HG03432 (cell line): ENCODE results near the gene UBE2QL1.
A peak's percentile ranks its signal among the peaks of the same experiment; 100 is the strongest.
"Not testable (repeated sequence)": the region's sequence is repeated elsewhere in the genome, so short reads cannot be mapped to it uniquely, and the experiment has no call there.

Experiments used
- ATAC-seq: cut with Tn5 transposase; IDR thresholded peaks from one replicate; pipeline ENCODE4 v1.9.1; 2021; ENCODE audit warnings: mild to moderate bottlenecking, moderate library complexity; ENCODE audit not compliant: unreplicated experiment

UBE2QL1 gene

DNA sequence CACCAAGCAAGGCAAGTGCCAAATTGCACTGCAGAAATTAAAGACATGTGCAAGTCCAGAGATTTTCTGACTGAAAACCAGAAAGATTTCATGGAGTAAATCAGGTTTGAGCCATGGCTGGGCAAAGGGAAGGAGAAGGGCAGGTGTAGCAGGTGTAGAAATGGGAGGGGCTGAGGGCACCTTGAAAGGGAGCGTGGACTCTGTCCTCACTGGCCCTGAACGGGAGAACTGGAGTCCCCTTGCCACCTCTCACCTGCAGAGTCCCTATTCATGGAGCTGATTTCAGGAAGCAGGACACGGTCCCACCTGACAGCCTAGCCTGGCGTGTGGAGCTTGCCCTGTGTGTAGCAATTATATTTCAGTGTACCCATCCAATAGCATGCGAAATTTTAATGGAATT lies 46.3 kb downstream of the UBE2QL1 start:
- ATAC-seq = no peak

DNA sequence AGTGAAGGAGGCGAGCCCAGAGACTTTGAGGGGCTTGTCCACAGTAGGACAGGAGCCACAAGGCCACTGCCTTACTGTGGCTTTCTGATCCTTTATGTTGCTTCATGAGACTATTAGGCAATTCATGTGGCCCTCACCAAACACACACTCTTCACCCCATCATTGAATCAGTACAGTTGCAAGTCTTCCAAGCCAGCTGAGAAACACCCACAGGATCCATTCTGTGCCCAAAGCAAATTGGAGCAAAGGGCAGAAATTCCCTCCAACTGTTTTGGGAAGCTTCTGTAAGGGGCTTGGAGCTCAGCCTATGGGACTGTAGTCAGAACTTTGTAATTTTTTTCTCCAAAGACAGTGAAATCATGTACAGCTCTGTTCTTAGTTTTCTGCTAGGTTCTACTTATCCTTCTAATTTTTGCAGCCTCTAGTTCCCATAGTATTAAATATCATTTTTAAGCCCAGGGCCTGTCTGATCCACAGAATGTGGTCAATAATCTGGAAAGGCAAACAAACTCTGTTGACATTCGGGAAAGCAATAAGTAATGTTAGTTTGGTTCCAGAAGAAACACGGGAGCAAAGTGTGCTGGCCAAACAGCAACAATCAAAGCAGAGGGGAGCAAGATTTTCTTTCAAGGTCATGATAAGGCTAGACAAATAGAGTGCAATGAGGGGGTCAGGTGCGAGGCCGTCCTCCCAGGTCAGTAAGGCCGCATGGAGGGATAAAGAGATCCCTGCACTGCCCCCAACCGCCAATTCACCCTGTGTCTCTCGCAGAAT lies 47.0 kb downstream of the UBE2QL1 start:
- no peak for ATAC-seq

DNA sequence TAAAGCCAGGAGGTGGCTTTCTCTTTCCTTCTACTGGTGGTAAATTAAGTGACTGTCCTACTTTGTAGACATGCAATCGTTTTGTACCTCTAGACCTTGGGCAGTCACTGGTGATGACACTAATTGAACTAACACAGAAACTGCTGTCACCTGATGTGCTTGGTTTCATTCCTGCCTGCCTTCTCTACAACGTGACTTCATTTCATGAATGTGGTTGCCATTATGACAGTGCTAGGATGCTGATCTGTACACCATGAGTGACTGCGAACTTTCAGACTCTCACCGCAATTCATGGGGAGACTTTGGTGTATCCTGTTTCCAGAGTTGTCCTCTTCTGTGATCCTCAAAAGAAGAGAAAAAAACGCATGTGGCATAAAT lies 47.5 kb downstream of the UBE2QL1 start:
- peak; percentile 93 for ATAC-seq

DNA sequence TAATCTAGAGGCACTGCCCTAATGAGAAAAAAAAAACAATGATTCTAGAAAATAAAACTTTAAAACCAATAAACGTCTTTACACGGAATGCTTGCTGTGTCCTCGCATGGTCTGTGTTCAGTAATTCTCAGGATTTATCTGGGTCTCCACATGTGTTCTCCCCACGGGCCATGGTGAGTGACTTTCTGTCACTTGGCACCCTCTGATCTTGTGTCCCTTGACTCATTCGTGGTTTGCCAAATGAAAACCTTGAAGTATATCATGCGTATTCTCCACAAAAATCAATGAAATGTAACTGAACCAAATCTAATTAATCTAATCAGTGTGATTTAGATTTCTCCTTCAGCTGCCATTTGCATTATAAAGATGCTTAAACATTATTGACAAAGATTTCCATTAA lies 48.0 kb downstream of the UBE2QL1 start:
- ATAC-seq = no peak

DNA sequence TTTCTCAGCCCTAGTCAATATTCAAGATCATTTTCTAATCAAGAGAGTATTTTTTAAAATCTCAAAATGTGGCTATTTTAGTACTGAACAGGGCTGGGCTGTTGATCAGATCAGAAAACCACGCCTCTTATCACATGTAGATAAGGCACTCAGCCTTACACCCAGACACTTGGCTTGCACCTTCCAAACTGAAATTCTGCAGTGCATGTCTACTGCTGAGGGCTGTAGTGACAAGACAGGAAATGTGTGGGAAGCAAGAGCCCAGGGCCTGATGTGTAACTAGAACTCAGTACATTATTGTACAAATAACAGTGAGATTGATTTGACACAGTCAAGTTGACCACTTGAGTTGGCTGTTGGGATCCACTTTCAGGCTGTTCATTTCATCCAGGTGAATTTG lies 48.6 kb downstream of the UBE2QL1 start:
- peak; percentile 19 for ATAC-seq

DNA sequence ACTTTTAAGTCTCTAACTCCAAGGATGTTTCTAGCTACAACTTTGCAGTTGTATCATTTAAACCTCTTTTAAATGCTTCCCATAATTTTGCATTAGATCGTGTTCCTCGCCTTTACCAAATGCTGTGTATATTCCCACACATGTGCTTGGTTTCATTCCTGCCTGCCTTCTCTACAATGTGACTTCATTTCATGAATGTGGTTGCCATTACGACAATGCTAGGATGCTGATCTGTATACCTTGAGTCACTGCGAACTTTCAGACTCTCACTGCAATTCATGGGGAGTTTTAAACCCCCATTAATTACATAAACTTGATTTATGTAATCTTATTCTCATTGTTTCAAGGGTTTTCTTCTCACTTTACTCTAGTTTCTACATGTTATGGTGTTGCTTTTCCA lies 50.3 kb downstream of the UBE2QL1 start:
- no peak for ATAC-seq

DNA sequence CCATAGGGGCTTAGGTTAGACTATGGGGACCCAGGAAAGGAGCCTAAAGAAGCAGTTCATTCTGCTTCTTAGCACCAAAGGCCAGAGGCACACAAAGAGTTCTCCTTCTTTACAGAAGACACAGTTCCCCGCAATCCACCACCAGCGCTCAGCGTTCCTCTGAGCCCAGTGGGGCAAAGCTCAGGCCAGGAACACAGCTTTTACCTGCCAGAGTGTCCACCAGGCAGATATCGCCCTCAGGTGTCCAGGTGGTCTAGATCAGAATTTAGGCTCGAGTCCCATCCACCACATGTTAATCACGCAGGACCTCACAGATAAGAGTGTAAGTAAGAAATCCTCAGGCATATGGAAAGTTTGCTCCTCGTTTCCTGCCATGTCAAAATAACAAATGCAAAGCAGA lies 53.0 kb downstream of the UBE2QL1 start:
- ATAC-seq = no peak

DNA sequence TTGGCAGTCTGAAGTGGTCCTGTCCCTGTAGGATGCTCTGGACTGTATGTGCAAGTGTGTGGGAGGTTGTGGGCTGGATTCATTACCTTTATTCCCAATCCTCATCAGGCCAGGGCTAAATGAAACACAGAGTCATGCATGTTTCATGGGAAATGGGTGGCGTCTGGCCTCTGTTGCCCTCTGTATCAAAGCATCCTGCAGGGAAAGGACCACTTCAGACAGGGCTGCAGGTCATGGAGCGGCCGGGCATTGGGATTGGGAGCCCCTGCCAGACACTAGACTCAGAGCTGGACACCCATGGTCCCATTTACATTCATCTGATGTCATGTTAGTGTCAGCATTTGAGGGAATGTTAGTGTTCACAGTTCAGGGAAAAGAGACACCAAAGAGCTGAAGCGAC lies 53.8 kb downstream of the UBE2QL1 start:
- no peak for ATAC-seq

DNA sequence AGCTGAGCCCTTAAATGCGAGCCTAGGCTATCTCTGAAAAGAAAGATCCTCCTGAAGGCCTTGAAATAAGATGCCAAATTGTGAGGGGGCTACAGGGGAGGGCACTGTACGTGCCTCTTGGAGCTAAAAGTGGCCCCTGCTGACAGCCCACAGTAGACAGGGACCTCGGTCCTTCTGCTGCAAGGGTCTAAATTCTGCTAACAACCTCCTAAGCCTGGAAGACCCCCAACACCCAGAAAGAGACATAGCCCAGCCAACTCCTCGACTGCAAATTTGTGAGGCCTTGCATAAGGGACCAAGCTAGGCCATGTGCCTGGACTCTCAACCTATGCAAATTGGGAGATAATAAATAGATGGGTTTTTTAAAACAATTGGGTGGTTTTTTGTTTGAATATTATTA lies 54.7 kb downstream of the UBE2QL1 start:
- ATAC-seq = no peak

DNA sequence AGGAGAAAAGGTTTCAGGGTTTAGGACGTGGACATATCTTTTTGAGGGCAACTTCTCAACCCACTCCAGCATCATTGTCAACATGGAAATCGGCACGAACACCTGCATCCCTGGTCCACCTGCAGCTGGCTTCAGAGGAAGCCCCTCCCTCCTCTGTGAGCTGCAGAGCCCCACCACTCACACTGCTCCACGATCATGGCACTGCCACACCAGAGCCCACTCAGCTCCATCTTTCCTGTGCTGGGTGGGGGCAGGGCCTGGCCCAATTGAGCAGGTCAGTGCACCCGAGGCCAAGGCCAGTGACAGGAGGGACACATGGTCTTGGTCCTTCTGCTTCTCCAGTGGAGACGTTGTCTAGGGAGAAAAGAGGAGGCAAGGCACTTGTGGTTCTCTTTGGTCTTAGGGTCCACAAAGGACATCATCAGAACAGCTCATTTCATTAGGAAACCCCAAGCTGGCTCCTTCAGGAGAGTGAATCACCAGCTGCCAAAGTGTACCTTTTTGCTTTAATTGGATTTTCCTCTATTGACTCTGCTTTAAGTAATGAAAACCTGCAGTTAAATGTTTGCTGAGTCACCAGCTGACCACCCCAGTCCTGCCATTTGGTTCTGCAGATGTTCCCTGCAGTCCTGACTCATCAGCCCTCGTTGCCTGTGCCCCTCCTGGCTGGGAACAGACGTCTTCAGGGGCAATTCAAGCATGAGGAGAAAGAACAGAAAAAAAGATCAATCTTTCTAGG lies 56.2 kb downstream of the UBE2QL1 start:
- no peak for ATAC-seq

DNA sequence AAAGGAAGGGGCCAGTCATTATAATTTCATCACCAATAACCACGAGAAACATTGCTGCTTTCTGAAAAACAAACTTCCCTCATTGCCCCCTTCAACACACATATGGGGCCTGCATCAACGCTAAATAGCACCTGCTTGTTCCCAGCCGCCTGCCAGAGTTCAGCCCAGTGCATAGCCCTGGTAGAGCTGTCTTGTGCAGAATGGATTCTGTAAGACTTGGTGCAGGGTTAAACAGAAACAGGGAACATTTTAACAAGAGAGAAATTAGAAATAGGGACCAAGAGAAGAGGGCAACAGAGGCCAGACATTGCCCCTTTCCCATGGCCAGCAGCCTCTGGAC lies 56.7 kb downstream of the UBE2QL1 start:
- ATAC-seq = no peak

DNA sequence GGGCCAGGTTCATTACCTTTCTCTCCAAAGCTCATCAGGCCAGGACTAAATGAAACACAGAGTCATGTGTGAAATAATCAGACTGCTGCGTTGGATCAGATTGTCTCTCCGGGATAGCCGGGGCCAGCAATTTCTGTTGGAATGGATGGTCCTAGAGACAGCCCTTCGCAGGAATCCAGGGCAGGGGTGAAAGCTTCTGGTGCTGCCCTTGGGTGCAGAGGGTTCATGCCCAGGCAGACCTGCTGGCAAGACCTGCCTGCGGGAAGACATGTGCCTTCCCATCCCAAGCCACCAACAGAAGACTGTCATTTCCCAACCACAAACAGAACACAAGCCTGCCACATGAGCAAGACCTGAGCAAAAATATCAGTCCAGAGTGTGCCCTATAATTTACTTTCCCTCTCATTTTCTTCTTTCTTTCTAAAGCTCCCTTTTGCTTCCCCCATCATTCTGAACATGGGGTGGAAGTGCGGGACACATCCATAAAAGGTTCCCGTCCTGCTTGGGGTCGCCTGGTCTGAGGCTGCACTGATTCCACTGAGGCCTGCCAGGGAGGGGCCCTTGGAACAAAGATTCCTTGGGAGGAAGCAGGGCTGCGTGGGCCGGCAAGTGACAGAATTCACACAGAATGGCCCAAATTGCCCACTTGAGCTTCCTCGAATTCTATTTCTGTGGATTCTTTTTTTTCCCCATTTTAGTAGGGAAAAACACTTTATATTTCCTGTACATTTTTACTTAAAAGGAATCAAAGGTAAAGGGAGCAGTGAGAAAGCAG lies 57.3 kb downstream of the UBE2QL1 start:
- no peak for ATAC-seq

DNA sequence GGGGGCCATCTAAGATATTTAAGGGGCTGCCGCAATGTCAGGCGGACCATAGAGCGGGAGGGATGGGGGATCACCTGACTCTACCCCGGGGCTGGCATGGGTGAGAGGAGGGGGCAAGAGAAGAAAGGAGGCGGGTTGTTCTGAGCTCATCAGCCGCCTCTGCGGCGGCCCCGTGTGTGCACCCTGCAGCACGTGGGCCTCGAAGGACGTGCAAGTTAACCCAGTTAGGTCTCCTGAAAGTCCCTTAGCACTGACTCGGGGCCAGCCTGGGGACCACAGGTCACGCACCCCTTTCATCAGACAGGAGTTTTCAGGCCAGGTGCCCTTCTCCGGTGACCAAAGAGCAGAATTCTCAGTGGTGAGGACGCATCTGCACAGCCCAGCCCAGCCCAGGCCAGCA lies 58.0 kb downstream of the UBE2QL1 start:
- no peak for ATAC-seq

DNA sequence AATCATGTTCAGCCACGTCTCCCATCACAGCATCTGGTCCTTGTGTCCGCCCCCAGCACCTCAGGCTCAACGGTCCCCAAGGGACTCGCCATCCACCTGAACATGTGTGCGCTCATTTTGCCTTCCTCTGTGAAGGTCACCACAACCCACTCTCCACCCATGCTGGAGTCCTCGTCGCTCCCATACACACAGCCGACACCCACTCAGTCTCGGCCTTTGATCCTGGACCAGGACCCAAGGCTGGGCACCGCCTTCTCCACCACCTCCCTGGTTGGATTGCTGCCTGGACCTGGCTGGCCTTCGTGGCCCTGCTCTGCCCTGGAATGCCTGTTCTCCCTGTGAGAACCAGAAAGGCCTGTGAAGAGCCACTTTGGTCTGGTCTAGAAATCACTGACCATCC lies 60.3 kb downstream of the UBE2QL1 start:
- no peak for ATAC-seq

DNA sequence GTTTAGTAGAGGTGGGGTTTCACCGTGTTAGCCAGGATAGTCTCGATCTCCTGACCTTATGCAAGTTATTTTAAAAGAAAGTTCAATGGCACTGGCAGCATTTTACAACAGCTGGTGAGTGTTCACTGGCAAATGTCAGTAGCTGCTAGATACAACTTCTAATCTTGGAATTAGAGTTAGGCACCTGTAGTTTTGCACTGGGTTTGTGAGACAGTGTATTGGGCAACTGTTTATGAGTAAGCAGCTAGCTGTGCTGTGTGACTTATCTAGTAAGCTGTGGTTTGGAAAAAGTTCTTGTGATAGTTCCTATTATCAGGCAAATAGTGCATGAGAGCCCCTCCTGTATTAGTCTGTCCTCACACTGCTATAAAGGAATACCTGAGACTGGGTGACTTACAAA lies 61.5 kb downstream of the UBE2QL1 start:
- ATAC-seq = no peak

DNA sequence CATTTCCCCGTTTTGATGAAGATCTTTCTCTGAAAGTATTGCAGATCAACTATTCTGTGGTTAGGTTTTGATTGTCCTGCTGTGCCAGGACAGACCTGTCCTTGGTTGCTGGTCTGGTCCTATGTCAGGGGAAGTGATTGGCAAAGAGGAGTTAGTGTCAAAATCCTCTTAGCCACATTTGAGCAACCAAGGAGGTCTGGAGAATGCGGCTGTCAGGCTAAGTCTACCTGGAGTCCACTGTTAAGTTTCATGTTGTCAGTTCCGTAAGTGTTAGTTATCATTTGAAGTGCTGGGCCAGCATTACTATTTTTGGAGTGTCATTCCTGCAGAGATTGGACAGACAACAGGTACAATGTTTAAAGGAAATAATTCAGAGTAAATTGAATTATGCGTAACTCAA lies 62.3 kb downstream of the UBE2QL1 start:
- no peak for ATAC-seq

DNA sequence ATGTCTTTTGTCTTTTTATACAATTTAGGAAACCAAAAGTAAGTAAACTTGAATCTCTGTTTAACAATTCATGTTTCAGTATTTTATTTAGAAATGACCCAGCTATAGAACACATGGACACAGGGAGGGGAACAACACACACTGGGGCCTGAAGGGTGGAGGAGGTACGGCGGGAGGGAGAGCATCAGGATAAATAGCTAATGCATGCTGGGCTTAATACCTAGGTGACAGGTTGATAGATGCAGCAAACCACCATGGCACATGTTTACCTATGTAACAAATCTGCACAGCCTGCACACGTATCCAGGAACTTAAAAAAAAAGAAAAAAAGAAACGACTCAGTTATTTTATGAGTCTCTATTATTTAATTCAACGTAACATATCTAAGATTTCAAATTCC lies 67.2 kb downstream of the UBE2QL1 start:
- ATAC-seq = not testable (repeated sequence)

DNA sequence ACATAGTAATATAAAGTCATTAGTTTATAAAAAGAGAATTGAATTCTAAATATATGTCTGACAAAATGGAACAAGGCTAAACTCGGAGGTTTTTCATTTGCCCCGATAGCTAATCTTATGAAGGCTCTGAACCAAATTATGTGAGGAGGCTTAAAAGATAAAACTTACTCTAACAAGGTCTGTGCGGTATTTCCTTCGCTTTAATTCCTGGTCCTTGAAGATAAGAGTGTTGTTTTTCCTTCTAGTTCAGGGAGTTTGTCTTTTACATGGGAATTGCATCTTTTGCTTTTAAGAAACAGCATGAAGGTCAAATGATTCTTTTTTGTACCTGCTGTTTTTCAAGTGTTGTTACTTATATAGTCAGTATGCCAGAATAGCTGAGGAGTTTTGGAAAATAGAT lies 68.2 kb downstream of the UBE2QL1 start:
- ATAC-seq = no peak

DNA sequence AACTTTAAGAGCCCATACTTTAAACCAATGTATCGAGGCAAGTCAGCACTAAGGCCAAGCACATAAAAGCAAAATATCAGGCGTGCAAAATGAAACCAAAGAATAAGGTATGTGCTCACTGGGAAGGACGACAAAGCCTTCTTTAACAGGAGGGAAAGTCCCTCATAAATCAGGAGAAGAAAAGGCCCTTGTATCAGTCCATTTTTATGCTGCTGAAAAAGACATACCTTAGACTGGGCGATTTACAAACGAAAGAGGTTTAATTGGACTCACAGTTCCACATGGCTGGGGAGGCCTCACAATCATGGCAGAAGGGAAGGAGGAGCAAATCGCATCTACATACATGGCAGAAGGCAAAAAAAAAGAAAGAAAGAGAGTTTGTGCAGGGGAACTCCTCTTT lies 68.9 kb downstream of the UBE2QL1 start:
- ATAC-seq = no peak

DNA sequence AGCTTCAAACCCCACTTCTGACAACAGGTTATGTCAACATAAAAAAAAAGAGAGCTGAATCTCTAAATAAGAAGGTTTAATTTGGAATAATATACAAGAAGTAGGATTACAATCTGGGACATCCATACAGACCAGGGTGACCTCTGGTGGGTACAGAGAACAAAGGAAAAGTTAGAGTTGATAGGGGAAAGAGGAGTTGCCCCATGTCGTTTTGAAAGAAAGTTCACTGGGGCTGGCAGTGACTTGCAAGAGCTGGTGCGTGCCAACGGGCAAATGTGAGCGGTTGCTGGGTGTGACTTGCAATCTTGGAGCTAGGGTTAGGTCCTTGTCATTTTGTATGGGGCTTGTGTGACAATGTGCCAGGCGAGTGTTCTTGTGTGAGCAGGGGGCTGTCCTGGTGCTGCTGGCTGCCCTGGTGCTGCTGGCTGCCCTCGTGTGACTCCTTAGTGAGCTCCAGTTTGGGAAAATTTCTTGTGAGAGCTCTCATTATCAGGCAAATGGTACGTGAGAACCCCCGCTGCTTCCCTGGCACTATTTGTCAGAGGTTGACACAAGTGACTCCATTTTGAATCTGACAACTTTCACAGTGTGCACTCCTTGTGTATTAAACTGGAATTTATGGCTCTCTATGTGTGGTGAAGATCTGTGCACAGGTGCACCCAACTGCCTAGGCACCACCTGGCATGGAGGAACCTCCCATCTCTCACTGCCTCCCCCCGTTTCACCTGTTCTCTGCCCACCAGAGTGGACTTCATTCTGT lies 69.8 kb downstream of the UBE2QL1 start:
- ATAC-seq = no peak

DNA sequence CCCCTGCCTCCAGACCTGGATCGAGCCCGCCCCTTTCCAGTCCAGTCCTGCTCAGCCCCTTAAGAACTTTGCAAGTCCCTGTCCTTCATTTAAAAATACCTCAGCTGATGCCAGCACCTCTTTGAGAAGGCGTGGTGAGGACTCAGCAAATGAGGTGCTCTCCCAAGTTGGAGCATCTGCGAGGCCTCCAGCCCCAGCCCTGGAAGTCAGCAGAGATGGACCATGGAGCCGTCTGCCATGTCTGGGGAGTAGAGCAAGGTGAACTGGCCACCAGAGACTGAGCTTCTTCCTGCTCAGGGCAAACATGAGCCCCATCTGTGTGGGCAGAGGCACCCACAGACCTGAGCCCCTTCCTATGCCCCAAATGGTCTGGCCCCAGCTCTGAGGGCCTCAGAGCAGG lies 71.5 kb downstream of the UBE2QL1 start:
- no peak for ATAC-seq
